ENCODE results near the gene HPS1. TPM values are rescaled to one million over a fixed set of nuclear protein-coding genes. Genes with fewer than 3 reads are reported as not detected.
A peak's percentile ranks its signal among the peaks of the same experiment; 100 is the strongest.

HPS1 gene
- total RNA-seq, 4 donors from 2014 or later, result 46.5 to 83.5 (median 67.5) TPM

DNA sequence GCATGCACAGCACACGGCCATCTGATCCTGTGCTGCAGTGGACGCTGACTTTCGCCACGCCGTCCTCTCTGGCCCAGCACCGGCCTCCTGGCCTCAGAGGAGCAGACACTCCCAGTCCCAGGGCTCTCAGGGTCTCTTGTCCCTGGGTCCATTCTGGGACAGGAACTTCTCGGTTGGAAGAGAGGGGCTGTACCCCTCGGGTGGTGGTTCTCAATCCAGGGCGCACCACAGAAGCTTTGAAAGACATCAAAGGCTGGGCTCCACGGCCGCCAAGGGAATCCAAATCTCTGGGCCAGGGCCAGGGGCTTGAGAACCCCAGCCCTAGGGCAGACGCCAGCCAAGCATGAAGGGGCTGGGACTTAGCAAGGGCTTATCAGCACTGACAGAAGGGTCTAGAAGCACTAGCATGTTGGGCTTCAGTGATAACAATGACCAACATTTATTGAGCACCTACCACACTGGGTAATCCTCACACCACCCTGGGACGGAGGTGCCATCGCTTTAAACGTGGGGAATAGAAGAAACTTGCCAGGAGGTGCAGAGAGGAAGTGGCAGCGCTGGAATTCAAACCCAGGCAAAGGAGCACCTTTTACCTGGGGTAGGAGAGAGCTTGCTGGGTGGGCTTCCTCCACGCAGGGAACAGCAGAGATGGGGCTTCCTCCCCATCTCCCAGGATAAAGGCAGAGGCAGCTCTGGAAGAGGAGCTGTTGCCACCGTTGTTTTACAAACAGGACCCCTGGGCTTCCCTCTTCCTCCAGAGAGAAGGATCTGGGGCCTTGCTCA, 29.9 kb downstream of the HPS1 start:
- Histone ChIP-seq H3K27me3 (no peaks in the 10 kb centered on the region), H3K36me3 (peaks cover 51% of the 10 kb centered on the region), H3K9me3 (no peaks in the 10 kb centered on the region), H3K4me1 (peaks cover 22% of the 10 kb centered on the region), H3K4me3 (no peak overlapping the region), H3K27ac (no peak overlapping the region)
- DNase-seq (ENCODE audit: low spot score in 2 of 2), result peak in 1 of 2 donors; percentile 61
- TF ChIP-seq CTCF (IDR thresholded peaks at IDR 0.05) (no peak), POLR2A (IDR thresholded peaks at IDR 0.05) (no peak), POLR2AphosphoS5 (IDR thresholded peaks at IDR 0.05) (no peak), EP300 (IDR thresholded peaks at IDR 0.05) (no peak)
- WGBS, result 86% methylated on average over 17 of the region's 18 CpGs

DNA sequence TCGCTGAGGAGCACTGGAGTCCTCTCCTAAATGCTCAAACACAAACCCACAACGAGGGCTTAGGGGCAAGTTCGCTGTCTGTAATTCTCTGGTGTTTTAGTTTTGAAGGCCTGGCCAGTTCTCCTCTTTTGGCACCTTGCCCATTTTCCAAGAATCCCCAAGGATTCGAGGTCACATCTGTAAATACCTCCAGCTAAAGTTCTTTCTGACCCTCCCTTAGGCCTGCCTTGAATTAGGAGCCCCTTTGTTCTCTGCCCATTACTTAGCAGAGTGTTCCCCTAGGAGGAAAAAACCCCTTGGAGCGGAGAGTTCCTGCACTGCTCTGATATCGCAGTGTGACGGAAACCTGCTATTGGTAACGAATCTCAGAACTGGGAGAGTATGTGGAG, 31.0 kb downstream of the HPS1 start:
- peak overlapping the region; percentile 67 for H3K27ac ChIP-seq
- TF ChIP-seq POLR2AphosphoS5 (IDR thresholded peaks at IDR 0.05), result no peak
- TF ChIP-seq CTCF (IDR thresholded peaks at IDR 0.05), result no peak
- TF ChIP-seq POLR2A (IDR thresholded peaks at IDR 0.05), result no peak
- no peak for TF ChIP-seq EP300 (IDR thresholded peaks at IDR 0.05)
- peaks cover 44% of the 10 kb centered on the region for H3K36me3 ChIP-seq
- 62% methylated on average over 7 of the region's 8 CpGs for WGBS
- H3K27me3 ChIP-seq, result no peaks in the 10 kb centered on the region
- H3K9me3 ChIP-seq, result no peaks in the 10 kb centered on the region
- H3K4me3 ChIP-seq, result no peak overlapping the region
- H3K4me1 ChIP-seq, result peaks cover 22% of the 10 kb centered on the region
- DNase-seq (ENCODE audit: low spot score in 2 of 2), result peak in 1 of 2 donors; percentile 29

GRCh38 chr10:98414932-98415730, 31.6 kb downstream of the HPS1 start, which contains the start of gene PYROXD2:
Gene PYROXD2 (minus strand): TSS chr10:98415182. CDS start chr10:98415135, 47 bp downstream.
- Histone ChIP-seq H3K4me1 (peaks cover 22% of the 10 kb centered on the region), H3K27ac (peak within 1 kb of the TSS; percentile 68), H3K27me3 (no peaks in the 10 kb centered on the region), H3K9me3 (no peaks in the 10 kb centered on the region), H3K4me3 (peak within 1 kb of the TSS; percentile 54), H3K36me3 (peaks cover 38% of the 10 kb centered on the region)
- 0% methylated on average over 7 of the region's 25 CpGs for WGBS
- TF ChIP-seq POLR2AphosphoS5 (IDR thresholded peaks at IDR 0.05) (peak in 1 of 3 donors; percentile 67), EP300 (IDR thresholded peaks at IDR 0.05) (no peak), POLR2A (IDR thresholded peaks at IDR 0.05) (peak in 1 of 2 donors; percentile 50), CTCF (IDR thresholded peaks at IDR 0.05) (no peak)
- DNase-seq (ENCODE audit: low spot score in 2 of 2), result peak; percentile 94

- Histone ChIP-seq H3K9me3 (no peaks in the 10 kb centered on the region), H3K27me3 (no peaks in the 10 kb centered on the region), H3K4me3 (peak overlapping the region; percentile 54), H3K27ac (peak overlapping the region; percentile 68), H3K4me1 (peaks cover 22% of the 10 kb centered on the region), H3K36me3 (peaks cover 32% of the 10 kb centered on the region)
- WGBS, result 17% methylated on average over 2 of the region's 3 CpGs
- TF ChIP-seq EP300 (IDR thresholded peaks at IDR 0.05) (no peak), POLR2A (IDR thresholded peaks at IDR 0.05) (no peak), CTCF (IDR thresholded peaks at IDR 0.05) (no peak), POLR2AphosphoS5 (IDR thresholded peaks at IDR 0.05) (no peak)
- DNase-seq (ENCODE audit: low spot score in 2 of 2), result no peak
Measured at GRCh38 chr10:98414578-98414931, 32.2 kb downstream of the HPS1 start.

DNA sequence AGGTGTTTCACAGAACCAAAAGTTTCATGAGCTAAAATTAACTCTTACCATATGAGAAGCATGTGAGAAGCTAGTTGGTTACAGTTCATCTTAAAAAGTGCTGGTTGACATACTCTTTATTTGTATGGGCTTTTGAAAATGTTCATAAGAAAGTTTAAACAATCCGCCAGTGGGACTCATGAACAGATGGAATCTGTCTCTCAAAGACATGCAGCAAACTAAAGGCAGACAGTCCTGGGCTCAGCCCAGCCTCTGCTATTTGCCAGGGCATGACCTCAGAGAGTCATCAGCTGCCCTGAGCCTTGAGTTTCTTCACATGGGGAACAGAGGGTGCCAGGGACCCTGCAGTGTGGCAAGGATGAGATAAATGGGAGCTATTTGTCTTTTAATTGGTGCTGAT, 35.0 kb downstream of the HPS1 start:
- no peaks in the 10 kb centered on the region for H3K27me3 ChIP-seq
- 85% methylated on average over 1 of the region's 1 CpG for WGBS
- H3K4me3 ChIP-seq, result no peak overlapping the region
- H3K36me3 ChIP-seq, result peaks cover 4% of the 10 kb centered on the region
- DNase-seq (ENCODE audit: low spot score in 2 of 2), result no peak
- H3K27ac ChIP-seq, result no peak overlapping the region
- TF ChIP-seq POLR2AphosphoS5 (IDR thresholded peaks at IDR 0.05) (no peak), EP300 (IDR thresholded peaks at IDR 0.05) (no peak), CTCF (IDR thresholded peaks at IDR 0.05) (no peak), POLR2A (IDR thresholded peaks at IDR 0.05) (no peak)
- peaks cover 22% of the 10 kb centered on the region for H3K4me1 ChIP-seq
- no peaks in the 10 kb centered on the region for H3K9me3 ChIP-seq
